ENCODE data around the gene PIK3R5.

DNA sequence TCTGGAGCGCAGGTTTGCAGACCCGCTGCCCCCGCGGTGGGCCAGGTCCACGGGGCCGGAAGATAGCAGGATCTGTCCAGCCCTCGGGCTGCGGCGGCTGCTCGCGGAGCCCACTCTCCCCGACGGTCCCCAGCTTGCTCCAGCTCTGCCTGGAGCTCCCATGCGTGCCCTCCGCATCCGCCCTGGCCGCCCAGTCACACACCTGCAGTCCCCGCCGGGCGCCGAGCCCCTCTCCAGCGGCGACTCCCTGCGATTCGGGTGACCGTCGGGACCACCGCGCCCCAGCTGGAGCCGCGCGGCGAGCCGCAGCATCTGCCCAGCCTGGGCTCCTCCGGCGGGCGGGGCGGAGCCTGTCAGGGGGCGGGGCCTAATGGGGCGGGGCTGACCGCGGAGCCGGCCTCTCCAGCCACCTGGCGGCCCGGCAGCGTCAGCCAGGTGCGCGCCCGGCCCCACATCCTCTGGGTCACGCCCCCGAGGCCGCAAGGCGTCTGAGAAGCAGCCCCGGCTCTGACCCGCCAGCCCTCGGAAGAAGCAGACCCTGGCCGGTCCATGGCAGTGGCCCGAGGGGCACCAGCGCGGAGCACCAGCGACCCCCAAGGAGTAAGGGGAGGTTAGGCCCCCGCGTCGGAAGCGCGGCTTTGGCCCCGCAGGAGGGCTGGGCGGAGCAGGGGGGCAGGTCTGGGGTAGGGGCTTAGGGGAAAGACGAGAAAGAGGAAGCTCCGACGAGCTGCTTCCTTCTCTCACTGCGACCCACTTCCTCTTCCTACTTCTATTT lies at the start of gene PIK3R5:
- TF ChIP-seq RFX5 (IDR thresholded peaks at IDR 0.05): no peak
- no peak for TF ChIP-seq POLR2A (IDR thresholded peaks at IDR 0.05; ENCODE audit: low read length)
- TF ChIP-seq SMC3 (IDR thresholded peaks at IDR 0.05): no peak

Data from A549 (cell line).